ENCODE measurements around the gene RASA4B.
"Not testable (repeated sequence)": the region's sequence is repeated elsewhere in the genome, so short reads cannot be mapped to it uniquely, and the experiment has no call there.

The RASA4B gene

DNA sequence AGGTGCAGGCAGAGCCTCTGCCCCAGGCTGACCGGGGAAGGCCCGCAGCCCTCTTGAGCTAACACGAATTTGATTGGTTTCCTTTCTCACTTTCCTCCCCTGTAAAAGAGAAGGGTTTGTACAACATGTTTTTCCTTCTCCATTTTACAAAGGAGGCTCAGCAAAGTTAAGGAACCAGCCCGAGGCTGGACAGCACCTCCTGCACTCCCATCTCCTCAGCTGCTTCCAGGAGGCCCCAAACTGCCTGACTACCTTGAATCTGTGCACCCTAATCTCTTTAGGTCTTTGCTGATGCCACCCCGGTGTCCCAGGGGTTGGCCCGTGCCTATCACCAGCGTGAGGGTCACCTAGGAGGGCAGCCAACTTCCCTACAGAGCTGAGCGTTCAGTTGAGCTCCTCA, 57.1 kb downstream of the RASA4B start:
- Histone ChIP-seq H3K36me3 (peaks cover 45% of the 10 kb centered on the region), H3K27me3 (no peaks in the 10 kb centered on the region), H3K9me3 (no peaks in the 10 kb centered on the region), H3K4me1 (no peaks in the 10 kb centered on the region), H3K4me3 (ENCODE audit: low read depth, low read length) (no peak overlapping the region)
- no peak for DNase-seq
- TF ChIP-seq, protein P1, sequence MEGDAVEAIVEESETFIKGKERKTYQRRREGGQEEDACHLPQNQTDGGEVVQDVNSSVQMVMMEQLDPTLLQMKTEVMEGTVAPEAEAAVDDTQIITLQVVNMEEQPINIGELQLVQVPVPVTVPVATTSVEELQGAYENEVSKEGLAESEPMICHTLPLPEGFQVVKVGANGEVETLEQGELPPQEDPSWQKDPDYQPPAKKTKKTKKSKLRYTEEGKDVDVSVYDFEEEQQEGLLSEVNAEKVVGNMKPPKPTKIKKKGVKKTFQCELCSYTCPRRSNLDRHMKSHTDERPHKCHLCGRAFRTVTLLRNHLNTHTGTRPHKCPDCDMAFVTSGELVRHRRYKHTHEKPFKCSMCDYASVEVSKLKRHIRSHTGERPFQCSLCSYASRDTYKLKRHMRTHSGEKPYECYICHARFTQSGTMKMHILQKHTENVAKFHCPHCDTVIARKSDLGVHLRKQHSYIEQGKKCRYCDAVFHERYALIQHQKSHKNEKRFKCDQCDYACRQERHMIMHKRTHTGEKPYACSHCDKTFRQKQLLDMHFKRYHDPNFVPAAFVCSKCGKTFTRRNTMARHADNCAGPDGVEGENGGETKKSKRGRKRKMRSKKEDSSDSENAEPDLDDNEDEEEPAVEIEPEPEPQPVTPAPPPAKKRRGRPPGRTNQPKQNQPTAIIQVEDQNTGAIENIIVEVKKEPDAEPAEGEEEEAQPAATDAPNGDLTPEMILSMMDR (IDR thresholded peaks at IDR 0.05; ENCODE audit: low read depth, low read length): no peak

DNA sequence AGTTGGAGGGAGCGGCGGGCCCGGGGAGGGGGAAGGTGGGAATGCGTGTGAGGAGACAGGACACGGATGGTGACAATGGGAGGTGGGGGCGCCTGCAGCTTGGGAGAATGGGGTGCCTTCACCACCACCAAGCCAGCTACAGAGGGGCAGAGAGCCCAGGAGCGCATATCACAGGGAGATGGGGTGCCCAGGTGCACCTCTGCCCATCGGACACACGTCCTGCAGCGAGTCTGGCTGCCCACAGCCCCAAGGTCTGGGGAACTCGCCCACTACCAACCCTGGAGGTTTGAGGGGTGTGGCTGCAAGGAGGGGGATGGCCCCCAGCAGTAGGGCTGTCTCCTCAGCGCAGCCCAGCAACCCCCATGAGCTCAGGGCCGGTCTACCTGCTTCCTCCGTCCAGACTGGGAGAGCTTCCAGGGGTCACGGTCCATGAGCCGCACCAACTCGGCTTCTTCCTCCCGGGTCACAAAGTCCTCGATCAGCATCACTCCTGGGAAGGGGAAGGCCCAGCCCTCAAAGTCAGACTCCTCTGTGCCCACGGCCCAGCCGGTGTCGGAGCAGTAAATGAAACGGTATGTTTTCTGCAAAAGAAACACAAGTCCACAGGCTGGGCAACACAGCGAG, 58.2 kb downstream of the RASA4B start:
- Histone ChIP-seq H3K36me3 (peaks cover 47% of the 10 kb centered on the region), H3K9me3 (no peaks in the 10 kb centered on the region), H3K4me1 (no peaks in the 10 kb centered on the region), H3K27me3 (no peaks in the 10 kb centered on the region), H3K4me3 (ENCODE audit: low read depth, low read length) (no peak overlapping the region)
- no peak for DNase-seq
- TF ChIP-seq, protein P1 (IDR thresholded peaks at IDR 0.05; ENCODE audit: low read depth, low read length): no peak

DNA sequence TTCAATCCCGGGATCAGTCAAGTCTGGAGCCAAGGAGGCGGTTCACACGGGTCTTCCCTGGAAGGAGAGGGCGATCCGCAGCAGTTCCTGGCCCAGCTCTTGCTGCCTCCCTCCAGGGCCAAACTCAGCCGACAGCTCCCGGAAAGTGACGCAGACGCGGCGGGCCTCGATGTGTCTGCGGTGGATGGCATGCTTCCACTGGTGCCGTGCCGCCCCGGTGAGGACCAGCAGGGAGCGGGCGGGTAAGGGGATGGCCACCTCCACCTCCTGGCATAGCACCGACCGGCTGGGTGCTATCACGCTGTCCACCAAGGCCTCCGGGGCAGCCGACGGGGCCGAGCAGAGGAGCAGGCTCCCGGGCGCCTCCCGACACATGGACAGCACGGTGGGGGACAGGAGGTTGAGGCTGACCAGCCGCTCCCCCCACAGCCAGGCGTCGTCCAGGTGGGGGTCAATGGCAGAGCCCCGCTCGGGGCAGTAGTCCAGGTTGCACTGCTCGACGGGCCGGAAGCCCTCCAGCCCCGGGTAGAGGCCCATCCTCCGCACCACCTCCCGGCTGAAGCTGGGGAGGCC, 60.1 kb downstream of the RASA4B start:
- Histone ChIP-seq H3K27me3 (no peaks in the 10 kb centered on the region), H3K9me3 (no peaks in the 10 kb centered on the region), H3K4me1 (no peaks in the 10 kb centered on the region), H3K36me3 (peaks cover 47% of the 10 kb centered on the region), H3K4me3 (ENCODE audit: low read depth, low read length) (no peak overlapping the region)
- TF ChIP-seq, protein P1 (IDR thresholded peaks at IDR 0.05; ENCODE audit: low read depth, low read length): no peak
- no peak for DNase-seq

DNA sequence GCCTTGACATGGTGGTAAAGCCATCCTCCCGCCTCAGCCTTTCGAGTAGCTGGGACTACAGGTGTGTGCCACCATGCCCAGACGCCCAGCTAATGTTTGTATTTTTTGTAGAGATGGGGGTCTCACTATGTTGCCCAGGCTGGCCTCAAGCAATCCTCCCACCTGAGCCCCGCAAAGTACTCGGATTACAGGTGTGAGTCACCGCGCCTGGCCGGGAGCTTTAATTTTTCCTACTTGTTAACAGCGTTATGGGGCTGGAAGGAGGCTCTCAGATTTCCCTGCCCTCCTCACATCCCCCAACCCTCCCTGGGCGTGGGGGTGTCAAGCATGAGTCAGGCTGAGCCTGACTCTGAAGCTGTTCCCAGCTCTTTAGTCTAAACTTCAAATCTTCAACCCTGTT, 61.2 kb downstream of the RASA4B start:
- Histone ChIP-seq H3K27me3 (no peaks in the 10 kb centered on the region), H3K4me3 (ENCODE audit: low read depth, low read length) (no peak overlapping the region), H3K4me1 (no peaks in the 10 kb centered on the region), H3K36me3 (peaks cover 41% of the 10 kb centered on the region), H3K9me3 (no peaks in the 10 kb centered on the region)
- DNase-seq: no peak
- TF ChIP-seq, protein P1 (IDR thresholded peaks at IDR 0.05; ENCODE audit: low read depth, low read length): no peak

DNA sequence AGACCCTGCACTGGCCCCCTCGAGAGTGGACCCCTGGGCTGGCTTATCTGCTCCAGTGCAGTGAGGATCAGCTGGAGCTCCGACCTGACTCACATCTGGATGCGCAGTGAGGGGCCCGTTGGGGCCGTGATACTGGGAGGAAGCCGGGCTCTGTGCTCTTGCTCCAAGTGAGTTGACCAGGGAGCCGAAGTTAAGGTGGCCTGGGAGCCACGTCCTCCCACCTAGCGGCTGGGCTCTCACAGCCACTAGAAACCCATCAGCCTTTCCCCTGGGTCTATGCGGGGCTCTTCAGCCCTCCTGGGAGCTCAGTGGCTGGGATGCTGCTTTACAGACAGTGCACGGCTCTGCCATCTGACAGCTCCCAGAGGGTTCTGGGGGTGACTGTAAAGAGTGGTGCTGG, 62.0 kb downstream of the RASA4B start:
- H3K9me3 ChIP-seq: no peaks in the 10 kb centered on the region
- H3K4me3 ChIP-seq (ENCODE audit: low read depth, low read length): no peak overlapping the region
- H3K27me3 ChIP-seq: no peaks in the 10 kb centered on the region
- DNase-seq: no peak
- peaks cover 41% of the 10 kb centered on the region for H3K36me3 ChIP-seq
- H3K4me1 ChIP-seq: no peaks in the 10 kb centered on the region
- TF ChIP-seq, protein P1 (IDR thresholded peaks at IDR 0.05; ENCODE audit: low read depth, low read length): no peak

DNA sequence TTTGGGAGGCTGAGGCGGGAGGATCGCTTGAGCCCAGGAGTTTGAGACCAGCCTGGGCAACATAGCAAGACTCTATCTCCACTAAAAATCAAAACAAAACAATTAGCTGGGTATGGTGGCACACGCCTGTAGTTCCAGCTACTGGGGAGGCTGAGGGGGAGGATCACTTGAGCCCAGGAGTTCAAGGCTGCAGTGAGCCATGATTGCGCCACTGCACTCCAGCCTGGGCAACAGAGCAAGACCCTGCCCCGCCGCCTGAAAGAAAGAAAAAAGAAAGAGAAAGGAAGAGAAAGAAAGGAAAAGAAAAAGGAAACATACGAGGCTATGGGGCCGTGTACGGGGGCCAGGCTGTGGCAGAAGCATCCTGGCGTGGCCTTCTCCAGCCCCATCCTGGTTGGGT, 62.6 kb downstream of the RASA4B start:
- not testable (repeated sequence) for DNase-seq; H3K9me3 ChIP-seq; H3K27me3 ChIP-seq; H3K4me1 ChIP-seq; H3K4me3 ChIP-seq (ENCODE audit: low read depth, low read length)
- H3K36me3 ChIP-seq: peaks cover 41% of the 10 kb centered on the region

All from BE2C (cell line).